ENCODE data around the gene ARMC8.
"Not testable (repeated sequence)": the region's sequence is repeated elsewhere in the genome, so short reads cannot be mapped to it uniquely, and the experiment has no call there.

Gene ARMC8

GRCh38 chr3:138187296-138188012 lies at the start of gene ARMC8:
Gene ARMC8 (plus strand): TSS chr3:138187301. CDS start chr3:138187555, 254 bp downstream.
- DNase-seq: peak; percentile 31

DNA sequence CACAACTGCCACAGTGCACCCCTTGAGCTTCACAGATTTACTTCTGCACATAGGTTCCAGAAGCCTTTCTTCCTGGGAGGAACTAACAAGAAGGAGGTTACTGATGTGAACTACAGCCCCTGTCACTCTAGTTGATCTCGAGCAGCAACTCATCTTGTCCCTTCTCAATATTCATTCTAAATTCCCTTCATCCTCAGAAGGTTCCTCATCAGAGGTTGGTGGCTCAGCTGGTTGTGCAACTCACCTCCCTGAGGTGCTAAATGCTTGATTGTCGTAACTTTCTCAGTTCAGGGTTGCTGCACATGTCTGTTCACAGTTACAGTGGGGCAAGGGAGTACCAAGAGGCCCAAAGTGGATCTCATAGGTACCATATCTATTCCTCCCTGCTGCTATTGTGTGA lies 49.2 kb upstream of the ARMC8 start:
- DNase-seq: peak; percentile 44

DNA sequence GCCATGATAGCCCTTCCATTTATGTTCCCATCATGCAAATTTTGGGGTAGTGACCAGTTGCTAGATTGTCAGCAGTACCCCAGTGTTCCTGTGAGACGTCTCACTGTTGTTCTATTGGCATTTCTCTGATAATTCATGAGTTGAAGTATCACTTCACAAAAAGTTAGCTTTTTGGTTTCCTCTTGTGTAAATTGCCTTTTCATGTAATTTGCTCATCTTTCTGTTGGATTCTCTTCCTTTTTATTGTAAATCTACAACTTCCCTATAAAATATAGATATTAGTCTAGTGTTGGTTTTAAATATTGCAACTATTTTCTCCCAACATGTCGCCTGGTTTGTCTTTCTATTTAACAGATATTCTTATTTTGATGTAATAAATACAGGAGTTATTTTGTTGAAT lies 47.4 kb upstream of the ARMC8 start:
- no peak for DNase-seq

DNA sequence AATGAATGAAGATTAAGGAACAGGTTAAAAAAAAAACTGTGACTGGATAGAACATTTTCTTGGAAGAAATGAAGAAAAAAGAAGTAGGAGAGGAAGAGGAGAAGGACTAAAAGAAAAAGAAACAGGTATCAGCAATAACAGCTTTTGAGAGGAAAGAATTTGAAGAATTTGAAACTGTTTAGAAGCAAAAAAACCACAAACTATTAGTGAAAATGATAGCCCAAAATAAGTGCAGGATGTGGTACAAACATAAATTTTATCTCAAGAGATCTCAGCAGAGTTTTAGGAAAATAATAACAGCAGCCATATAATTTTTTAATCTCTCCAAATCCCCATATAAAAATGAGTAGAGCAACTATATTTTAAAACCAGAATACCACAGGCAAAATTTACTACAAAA lies 46.2 kb upstream of the ARMC8 start:
- no peak for DNase-seq

DNA sequence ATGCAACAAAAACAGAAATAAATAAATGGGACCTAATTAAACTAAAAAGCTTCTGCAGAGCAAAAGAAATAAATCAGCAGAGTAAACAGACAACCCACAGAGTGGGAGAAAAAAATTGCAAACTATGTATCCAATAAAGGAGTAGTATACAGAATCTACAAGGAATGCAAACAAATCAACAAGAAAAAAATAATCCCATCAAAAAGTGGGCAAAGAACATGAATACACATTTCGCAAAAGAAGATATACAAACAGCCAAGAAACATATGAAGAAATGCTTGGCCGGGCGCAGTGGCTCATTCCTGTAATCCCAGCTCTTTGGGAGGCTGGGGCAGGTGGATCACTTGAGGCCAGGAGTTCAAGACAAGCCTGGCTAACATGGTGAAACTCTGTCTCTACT lies 44.9 kb upstream of the ARMC8 start:
- not testable (repeated sequence) for DNase-seq

GRCh38 chr3:138148503-138148902 lies 38.6 kb upstream of the ARMC8 start:
- DNase-seq: no peak

DNA sequence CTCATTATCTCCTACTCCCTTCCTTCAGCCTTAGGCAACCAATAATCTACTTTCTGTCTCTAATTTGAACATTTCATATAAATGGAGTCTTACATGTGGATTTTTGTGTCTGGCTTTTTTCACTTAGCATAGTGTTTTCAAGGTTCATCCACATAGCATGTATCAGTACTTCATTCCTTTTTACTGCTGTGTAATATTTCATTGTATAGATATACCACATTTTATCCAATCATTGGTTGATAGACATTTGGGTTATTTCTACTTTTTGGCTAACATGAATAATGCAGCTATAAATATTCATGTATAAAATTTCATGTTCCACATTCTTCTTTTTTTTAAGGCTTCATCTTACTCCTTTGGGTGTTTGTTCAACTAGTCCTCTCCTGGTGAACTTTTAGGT lies 32.6 kb upstream of the ARMC8 start:
- DNase-seq: no peak

DNA sequence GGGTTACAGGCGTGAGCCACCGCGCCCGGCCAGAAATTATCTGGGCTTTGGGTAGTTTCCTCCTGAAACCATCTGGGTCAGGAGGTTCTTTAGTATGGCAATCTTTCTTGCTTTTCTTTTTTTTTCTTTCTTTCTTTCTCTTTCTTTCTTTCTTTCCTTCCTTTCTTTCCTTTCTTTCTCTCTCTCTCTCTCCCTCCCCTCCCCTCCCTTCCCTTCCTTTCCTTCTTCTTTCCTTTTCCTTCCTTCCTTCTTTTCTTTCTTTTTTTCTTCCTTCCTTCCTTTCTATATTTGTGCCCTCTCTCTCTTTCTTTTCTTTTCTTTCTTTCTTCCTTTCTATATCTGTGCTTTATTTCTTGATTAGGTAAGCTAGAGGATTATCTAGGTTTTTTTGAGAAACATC lies 29.4 kb upstream of the ARMC8 start:
- no peak for DNase-seq

DNA sequence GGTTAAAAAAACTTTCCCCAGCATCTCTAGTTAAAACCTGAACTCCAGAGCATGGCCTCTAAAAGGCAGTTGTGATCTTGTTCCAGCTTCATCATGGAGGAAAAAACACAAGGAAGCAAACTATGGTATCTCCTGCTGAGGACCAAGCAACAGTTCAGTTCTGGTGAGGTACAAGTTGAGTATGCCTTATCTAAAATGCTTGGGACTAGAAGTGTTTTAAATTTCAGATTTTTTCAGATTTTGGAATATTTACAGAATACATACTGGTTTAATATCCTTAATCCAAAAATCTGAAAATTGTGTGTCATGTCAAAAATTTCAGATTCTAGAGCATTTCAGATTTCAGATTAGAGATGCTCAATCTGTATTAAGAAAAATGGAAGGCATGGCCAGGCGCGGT lies 22.0 kb upstream of the ARMC8 start:
- DNase-seq: no peak

GRCh38 chr3:138172625-138173024 lies 14.5 kb upstream of the ARMC8 start:
- no peak for DNase-seq

- DNase-seq: no peak
Observed at GRCh38 chr3:138173769-138174420, 13.2 kb upstream of the ARMC8 start.

DNA sequence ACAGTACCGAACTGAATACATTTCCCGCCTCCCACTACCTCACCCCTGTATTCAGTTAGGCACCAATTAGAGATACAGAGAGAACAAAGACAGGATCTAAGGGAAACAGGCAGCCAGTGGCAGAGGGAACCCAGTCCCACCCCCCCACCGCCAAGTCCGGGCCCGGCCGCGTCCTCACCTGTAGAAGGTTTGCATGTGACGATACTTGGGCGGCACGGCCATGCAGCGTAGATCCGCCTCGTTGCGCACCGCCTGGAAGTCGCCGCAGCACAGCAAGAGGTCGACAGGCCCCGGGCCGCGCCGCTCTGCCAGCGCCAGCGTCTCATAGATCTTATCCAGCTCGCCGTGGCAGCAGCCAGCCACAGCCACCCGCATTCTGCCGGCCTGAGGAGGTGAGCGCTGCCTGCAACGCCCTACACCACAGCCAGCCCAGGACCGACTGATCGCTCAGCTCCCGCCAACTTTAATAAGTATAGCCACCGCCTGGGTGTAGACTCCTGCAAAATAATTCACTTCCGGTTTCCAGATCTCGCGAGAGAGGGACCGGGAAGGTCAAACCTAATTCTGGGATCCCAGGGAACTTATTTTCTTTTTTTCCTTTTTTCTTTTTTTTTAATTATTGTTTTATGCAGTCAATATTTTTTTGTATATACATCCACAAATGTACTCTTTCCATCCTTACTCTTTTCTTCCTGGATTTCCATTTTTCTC lies 12.5 kb upstream of the ARMC8 start, which contains the start of gene DBR1:
Gene DBR1, minus strand, starts transcription at position 501 of the 711 bp plus-strand sequence. Its CDS starts 126 bp downstream, at position 375.
- peak; percentile 43 for DNase-seq

DNA sequence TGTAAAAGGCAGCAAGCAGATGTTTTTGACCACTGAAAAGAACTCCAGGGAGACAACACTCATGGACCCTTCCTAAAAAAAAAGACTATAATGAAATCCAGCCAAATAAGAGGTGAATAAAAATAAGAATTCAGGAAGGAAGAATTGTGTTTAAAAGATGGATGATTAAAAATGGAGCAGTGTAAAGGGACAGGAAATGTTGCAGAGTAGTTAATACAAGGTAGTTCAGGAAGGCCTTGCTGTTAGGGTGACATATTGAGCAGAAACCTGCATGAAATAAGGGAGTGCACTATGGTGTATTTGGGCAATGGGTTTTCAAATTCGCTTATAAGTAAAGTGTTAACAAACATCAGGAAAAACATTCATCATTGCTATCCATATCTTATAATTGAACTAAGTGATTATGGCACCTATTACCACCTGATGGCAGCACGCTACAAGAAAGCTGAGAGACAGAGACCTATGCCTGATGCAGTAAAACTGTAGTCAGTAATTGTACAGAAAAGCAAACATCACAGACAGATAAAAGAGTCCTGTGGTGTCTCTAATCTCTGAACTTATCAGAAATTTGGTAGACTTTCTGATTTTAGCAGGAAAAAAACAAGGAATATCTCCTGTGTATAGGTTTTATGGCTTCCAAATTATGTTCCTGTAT lies 6.6 kb upstream of the ARMC8 start:
- DNase-seq: no peak

GRCh38 chr3:138184994-138185393 lies 2.1 kb upstream of the ARMC8 start:
- DNase-seq: no peak

DNA sequence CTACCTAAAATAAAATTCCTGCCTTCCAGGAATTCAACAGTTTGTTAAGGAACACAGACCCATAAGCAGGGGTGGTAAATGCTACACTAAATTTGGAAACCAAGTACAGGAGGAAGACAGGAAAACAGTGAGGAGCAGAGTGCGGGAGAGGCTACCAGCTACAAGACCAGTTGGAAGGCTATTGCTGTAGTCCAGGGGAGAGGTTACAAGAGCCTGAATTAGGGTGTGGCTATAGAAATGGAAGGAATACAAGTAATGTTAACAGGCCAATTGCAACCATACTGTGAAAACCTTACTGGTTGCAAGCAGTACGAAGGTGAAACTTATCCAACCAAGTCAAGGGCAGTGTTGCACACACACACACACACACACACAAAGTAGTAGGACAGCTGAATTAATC lies 880 bp upstream of the ARMC8 start:
- no peak for DNase-seq

GRCh38 chr3:138186803-138187295 lies 252 bp upstream of the ARMC8 start:
- DNase-seq: no peak

DNA sequence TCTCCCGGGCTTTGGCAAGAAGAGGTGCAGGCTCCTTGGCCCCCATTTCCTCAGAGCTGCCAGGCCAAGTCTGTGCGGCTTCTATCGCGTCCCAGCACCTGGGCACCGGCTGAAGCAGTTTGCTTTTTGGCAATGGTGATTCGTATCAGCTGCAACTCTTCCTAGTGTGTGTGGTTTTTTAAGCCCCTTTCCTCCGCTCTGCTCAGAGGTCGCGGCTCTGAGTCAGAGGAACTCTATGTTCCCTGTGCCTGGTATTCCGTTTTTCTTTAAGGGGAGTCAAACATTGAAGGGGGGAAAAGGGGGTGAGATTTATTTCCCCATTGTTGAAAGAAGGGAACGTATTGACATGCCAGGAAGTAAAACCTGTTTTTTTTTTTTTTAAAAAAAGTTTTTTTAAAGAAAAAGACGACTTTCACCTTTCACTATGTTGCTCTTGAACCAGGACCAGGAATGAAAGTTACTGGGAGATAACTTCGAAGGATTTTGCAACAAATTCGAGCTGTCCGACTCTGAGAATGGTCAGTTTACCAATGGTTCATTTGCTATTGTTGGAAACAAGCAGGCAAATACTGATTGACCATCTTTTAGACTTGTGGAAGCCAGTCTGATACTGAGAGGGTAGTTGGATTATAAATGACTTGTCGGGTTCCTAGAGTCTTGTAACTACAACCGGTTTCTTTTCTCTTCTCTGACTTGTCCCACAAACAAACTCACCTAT lies 1.1 kb downstream of the ARMC8 start:
- no peak for DNase-seq

DNA sequence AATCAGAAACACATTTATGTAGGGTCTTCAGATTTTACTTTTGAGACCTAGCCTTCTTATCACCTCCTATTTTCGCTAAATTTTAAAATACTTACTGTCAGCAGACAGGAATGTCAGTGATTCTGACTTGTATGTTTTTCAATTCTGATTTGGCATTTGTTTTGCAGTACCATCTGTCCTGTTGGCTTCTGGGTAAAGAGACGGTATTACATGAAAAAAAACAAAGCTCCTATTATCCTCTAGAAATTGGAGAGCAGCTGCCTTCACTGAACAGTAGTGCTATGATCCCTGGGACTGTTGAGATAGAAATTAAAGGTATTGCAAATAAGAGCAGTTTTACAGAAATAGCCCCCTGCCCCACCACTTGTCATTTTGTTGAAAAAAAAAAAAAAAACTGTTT lies 8.4 kb downstream of the ARMC8 start:
- no peak for DNase-seq

GRCh38 chr3:138196023-138196422 lies 8.9 kb downstream of the ARMC8 start:
- DNase-seq: no peak

DNA sequence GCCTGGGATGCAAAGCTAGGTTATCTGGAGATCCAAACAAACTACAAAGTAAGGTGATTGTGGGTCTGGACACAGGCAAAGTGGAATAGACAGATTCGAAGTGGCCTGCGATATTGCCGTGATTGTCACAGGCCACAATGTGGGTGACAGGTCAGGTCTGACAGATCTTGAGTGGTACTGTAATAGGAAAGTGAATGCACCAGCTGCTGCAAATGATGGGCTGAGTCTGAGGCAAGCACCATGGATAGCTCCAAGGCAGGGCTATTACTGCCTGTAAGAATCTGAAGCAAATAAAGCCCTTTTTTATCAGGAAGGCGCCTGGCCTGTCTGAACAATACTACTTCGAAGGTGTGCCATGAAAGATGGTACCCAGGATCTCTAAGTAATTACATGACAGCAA lies 10.0 kb downstream of the ARMC8 start:
- DNase-seq: no peak

GRCh38 chr3:138197524-138197923 lies 10.4 kb downstream of the ARMC8 start:
- no peak for DNase-seq

GRCh38 chr3:138199851-138200250 lies 12.8 kb downstream of the ARMC8 start:
- no peak for DNase-seq

DNA sequence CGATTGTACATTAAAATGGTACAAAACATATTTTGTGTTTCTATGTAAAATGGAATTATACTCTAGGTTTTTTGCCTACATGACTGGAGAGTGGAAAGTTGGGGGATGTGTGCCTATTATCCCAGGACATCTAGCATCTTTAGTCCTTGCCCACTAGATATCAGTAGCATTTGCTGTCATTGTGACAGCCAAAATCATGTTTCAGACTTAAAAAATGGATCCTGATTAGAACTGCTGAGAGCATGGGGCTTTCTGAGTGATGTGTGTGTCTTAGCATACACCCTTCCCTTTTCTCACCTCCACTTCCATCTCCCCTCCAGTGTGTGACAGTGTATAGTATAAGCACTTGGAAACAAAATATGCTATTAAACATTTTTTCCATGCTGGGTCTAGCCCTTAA lies 13.3 kb downstream of the ARMC8 start:
- no peak for DNase-seq

Measured in SIG-M5 (cell line).